ENCODE measurements around the gene ANAPC2. TPM values are rescaled to one million over a fixed set of nuclear protein-coding genes. Genes with fewer than 3 reads are reported as not detected.

The ANAPC2 gene
- total RNA-seq, 1 experiment from 2014 or later = 38.7 TPM

GRCh38 chr9:137211532-137211931 is 23.2 kb upstream of the ANAPC2 start:
- DNase-seq = no peak
- Histone ChIP-seq H3K9me3 (replicated peaks) (no peaks in the 10 kb centered on the region), H3K4me3 (no peak overlapping the region), H3K4me1 (peaks cover 1% of the 10 kb centered on the region), H3K27ac (no peak overlapping the region), H3K27me3 (no peaks in the 10 kb centered on the region), H3K36me3 (peaks cover 31% of the 10 kb centered on the region)

GRCh38 chr9:137206602-137207001 is 18.2 kb upstream of the ANAPC2 start:
- Histone ChIP-seq H3K4me3 (peak overlapping the region; percentile 94), H3K9me3 (replicated peaks) (no peaks in the 10 kb centered on the region), H3K4me1 (peaks cover 12% of the 10 kb centered on the region), H3K27me3 (no peaks in the 10 kb centered on the region), H3K27ac (no peak overlapping the region), H3K36me3 (peaks cover 9% of the 10 kb centered on the region)
- no peak for DNase-seq

GRCh38 chr9:137205126-137206069 is 17.0 kb upstream of the ANAPC2 start, which contains the start of the genes NDOR1 and TMEM203:
TSS of gene NDOR1 (plus strand) at chr9:137205700. CDS start at chr9:137205778, 78 bp downstream.
TSS of gene TMEM203 (minus strand) at chr9:137205648. CDS start at chr9:137205414, 234 bp downstream.
- DNase-seq = peak; percentile 92
- Histone ChIP-seq H3K4me1 (peaks cover 12% of the 10 kb centered on the region), H3K4me3 (peak within 1 kb of the TSS; percentile 94), H3K9me3 (replicated peaks) (no peaks in the 10 kb centered on the region), H3K36me3 (peaks cover 9% of the 10 kb centered on the region), H3K27me3 (no peaks in the 10 kb centered on the region), H3K27ac (peak within 1 kb of the TSS; percentile 55)

- Histone ChIP-seq H3K4me3 (peak overlapping the region; percentile 94), H3K9me3 (replicated peaks) (no peaks in the 10 kb centered on the region), H3K4me1 (peaks cover 12% of the 10 kb centered on the region), H3K27ac (no peak overlapping the region), H3K36me3 (peaks cover 9% of the 10 kb centered on the region), H3K27me3 (no peaks in the 10 kb centered on the region)
- DNase-seq = no peak
Measured at GRCh38 chr9:137204731-137205125, 16.4 kb upstream of the ANAPC2 start.

GRCh38 chr9:137202966-137203365 is 14.6 kb upstream of the ANAPC2 start:
- H3K4me1 ChIP-seq = peaks cover 22% of the 10 kb centered on the region

GRCh38 chr9:137201205-137201868 is 13.0 kb upstream of the ANAPC2 start:
- H3K27ac ChIP-seq = no peak overlapping the region
- H3K4me3 ChIP-seq = peak overlapping the region; percentile 58
- no peaks in the 10 kb centered on the region for H3K9me3 ChIP-seq (replicated peaks)
- no peaks in the 10 kb centered on the region for H3K27me3 ChIP-seq
- H3K36me3 ChIP-seq = no peaks in the 10 kb centered on the region
- DNase-seq = no peak
- peaks cover 18% of the 10 kb centered on the region for H3K4me1 ChIP-seq

More at GRCh38 chr9:137202966-137203365, 14.6 kb upstream of the ANAPC2 start:
- DNase-seq = no peak
- Histone ChIP-seq H3K27ac (no peak overlapping the region), H3K27me3 (no peaks in the 10 kb centered on the region), H3K36me3 (peaks cover 9% of the 10 kb centered on the region; the same call in 1 of the 2 replicates), H3K4me3 (no peak overlapping the region), H3K9me3 (replicated peaks) (no peaks in the 10 kb centered on the region)

- H3K36me3 ChIP-seq = no peaks in the 10 kb centered on the region
- peak; percentile 100 for DNase-seq
- H3K9me3 ChIP-seq (replicated peaks) = no peaks in the 10 kb centered on the region
- H3K27me3 ChIP-seq = no peaks in the 10 kb centered on the region
- H3K27ac ChIP-seq = no peak within 1 kb of the TSS
- H3K4me1 ChIP-seq = peaks cover 17% of the 10 kb centered on the region
- H3K4me3 ChIP-seq = peak within 1 kb of the TSS; percentile 58
Measured at GRCh38 chr9:137200311-137201204, 12.2 kb upstream of the ANAPC2 start, which contains the start of gene TPRN. TSS of gene TPRN (minus strand) at chr9:137200741. CDS start at chr9:137200711, 30 bp downstream.

GRCh38 chr9:137199411-137200121 is 11.2 kb upstream of the ANAPC2 start:
- H3K4me3 ChIP-seq = peak overlapping the region; percentile 58
- H3K4me1 ChIP-seq = peaks cover 21% of the 10 kb centered on the region
- H3K27me3 ChIP-seq = no peaks in the 10 kb centered on the region
- DNase-seq = no peak
- no peak overlapping the region for H3K27ac ChIP-seq
- H3K9me3 ChIP-seq (replicated peaks) = no peaks in the 10 kb centered on the region
- H3K36me3 ChIP-seq = no peaks in the 10 kb centered on the region

GRCh38 chr9:137198902-137199283 is 10.5 kb upstream of the ANAPC2 start:
- Histone ChIP-seq H3K27ac (no peak overlapping the region), H3K36me3 (no peaks in the 10 kb centered on the region), H3K27me3 (no peaks in the 10 kb centered on the region), H3K4me3 (no peak overlapping the region), H3K9me3 (replicated peaks) (no peaks in the 10 kb centered on the region), H3K4me1 (peaks cover 17% of the 10 kb centered on the region)
- DNase-seq = no peak

GRCh38 chr9:137198051-137198901 is 9.9 kb upstream of the ANAPC2 start:
- Histone ChIP-seq H3K9me3 (replicated peaks) (no peaks in the 10 kb centered on the region), H3K4me3 (no peak overlapping the region), H3K4me1 (peaks cover 17% of the 10 kb centered on the region), H3K27ac (no peak overlapping the region), H3K27me3 (no peaks in the 10 kb centered on the region), H3K36me3 (no peaks in the 10 kb centered on the region)
- no peak for DNase-seq

- Histone ChIP-seq H3K9me3 (replicated peaks) (no peaks in the 10 kb centered on the region), H3K4me1 (peaks cover 17% of the 10 kb centered on the region), H3K4me3 (no peak overlapping the region), H3K27me3 (no peaks in the 10 kb centered on the region), H3K27ac (no peak overlapping the region), H3K36me3 (no peaks in the 10 kb centered on the region)
- no peak for DNase-seq
Measured at GRCh38 chr9:137195525-137196220, 7.3 kb upstream of the ANAPC2 start.

GRCh38 chr9:137194909-137195308 is 6.5 kb upstream of the ANAPC2 start:
- H3K4me1 ChIP-seq = peaks cover 20% of the 10 kb centered on the region

More at GRCh38 chr9:137194909-137195308, 6.5 kb upstream of the ANAPC2 start:
- H3K4me3 ChIP-seq = no peak overlapping the region
- H3K27me3 ChIP-seq = no peaks in the 10 kb centered on the region
- H3K27ac ChIP-seq = no peak overlapping the region
- peaks cover 4% of the 10 kb centered on the region; the same call in 1 of the 2 replicates for H3K36me3 ChIP-seq
- H3K9me3 ChIP-seq (replicated peaks) = no peaks in the 10 kb centered on the region
- no peak for DNase-seq
